Mesendoderm (in vitro differentiated cells): ENCODE data around the gene BLTP1.

ENCODE experiments used
- DNase-seq: peaks from one replicate; pipeline ENCODE4 v3.0.0; 2013
- H2AK5ac ChIP-seq: 2 replicates; pipeline ENCODE4 v1.6.1; 2013; ENCODE audit warnings: low read length, inconsistent platforms
- H2BK120ac ChIP-seq: 2 replicates; pipeline ENCODE4 v1.6.1; 2013; ENCODE audit warnings: low read depth, mild to moderate bottlenecking, low read length, moderate library complexity, mixed read lengths
- H2BK15ac ChIP-seq: replicated peaks from 2 replicates; pipeline ENCODE4 v1.6.1; 2013; ENCODE audit warnings: low read depth, mild to moderate bottlenecking, moderate library complexity
- H2BK5ac ChIP-seq: 2 replicates; pipeline ENCODE4 v1.6.1; 2013; ENCODE audit warnings: low read length, inconsistent platforms
- H3K18ac ChIP-seq: 2 replicates; pipeline ENCODE4 v1.6.1; 2013; ENCODE audit warnings: mild to moderate bottlenecking, low read length, mixed read lengths
- H3K23ac ChIP-seq: one replicate; pipeline ENCODE4 v1.6.1; 2013; ENCODE audit warnings: low read length
- H3K27ac ChIP-seq: 2 replicates; pipeline ENCODE4 v1.5.1; 2013; ENCODE audit warnings: low read depth, mild to moderate bottlenecking, inconsistent platforms, low read length, moderate library complexity
- H3K27me3 ChIP-seq: 2 replicates; pipeline ENCODE4 v1.6.1; 2013; ENCODE audit warnings: low read length, control low read depth, mild to moderate bottlenecking, inconsistent platforms; ENCODE audit not compliant: insufficient read depth, poor library complexity
- H3K36me3 ChIP-seq: 2 replicates; pipeline ENCODE4 v1.6.1; 2013; ENCODE audit warnings: low read length, inconsistent platforms; ENCODE audit not compliant: control insufficient read depth, insufficient read depth
- H3K4ac ChIP-seq: one replicate; pipeline ENCODE4 v1.6.1; 2013; ENCODE audit warnings: low read depth, mild to moderate bottlenecking, low read length, moderate library complexity
- H3K4me1 ChIP-seq: 2 replicates; pipeline ENCODE4 v1.6.1; 2013; ENCODE audit warnings: low read depth, low read length, inconsistent platforms; ENCODE audit not compliant: control insufficient read depth
- H3K4me2 ChIP-seq: 2 replicates; pipeline ENCODE4 v1.6.1; 2013; ENCODE audit warnings: low read length
- H3K4me3 ChIP-seq: 2 replicates; pipeline ENCODE4 v1.5.1; 2013; ENCODE audit warnings: mild to moderate bottlenecking, low read length
- H3K56ac ChIP-seq: one replicate; pipeline ENCODE4 v1.6.1; 2013; ENCODE audit warnings: low read length
- H3K79me1 ChIP-seq: 2 replicates; pipeline ENCODE4 v1.6.1; 2013; ENCODE audit warnings: low read length, inconsistent platforms
- H3K79me2 ChIP-seq: 2 replicates; pipeline ENCODE4 v1.6.1; 2013; ENCODE audit warnings: mild to moderate bottlenecking, low read length; ENCODE audit not compliant: control insufficient read depth, insufficient read depth
- H3K9ac ChIP-seq: 2 replicates; pipeline ENCODE4 v1.6.1; 2013; ENCODE audit warnings: low read length, inconsistent platforms
- H4K5ac ChIP-seq: one replicate; pipeline ENCODE4 v1.6.1; 2013; ENCODE audit warnings: low read length
- H4K8ac ChIP-seq: one replicate; pipeline ENCODE4 v1.6.1; 2013; ENCODE audit warnings: low read depth, mild to moderate bottlenecking, control low read depth, low read length, moderate library complexity
- whole genome bisulfite sequencing: extraction: QIAGEN DNeasy Blood & Tissue Kit; methylation state at CpG from one replicate; pipeline ENCODE4 v1.1.7; 2013; ENCODE audit warnings: low lambda C conversion rate, missing lambda C conversion rate; ENCODE audit not compliant: insufficient coverage; ENCODE audit errors: extremely low coverage; 5-methylcytosine and 5-hydroxymethylcytosine counted together

BLTP1 gene

DNA sequence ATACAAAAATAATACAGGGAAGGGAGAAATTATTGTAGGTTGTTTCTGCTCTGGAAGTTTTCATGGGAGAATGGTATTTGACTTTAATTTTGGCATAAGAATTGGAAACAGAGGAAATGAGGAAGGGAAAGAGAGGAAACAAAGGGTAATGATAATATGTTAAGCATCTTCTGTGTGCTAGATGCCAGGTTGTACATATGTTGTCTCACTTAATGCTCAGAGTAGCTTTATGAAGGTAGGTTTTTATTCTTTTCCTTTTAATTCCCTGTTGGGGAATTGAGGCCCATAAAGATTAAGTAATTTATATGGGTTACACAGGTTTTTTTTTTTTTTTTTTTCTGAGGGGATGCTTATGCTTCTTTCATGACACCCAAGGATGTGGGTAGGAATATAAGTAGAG, 19.2 kb downstream of the BLTP1 start:
- Histone ChIP-seq H3K9ac (no peak overlapping the region), H3K79me2 (peaks cover 4% of the 10 kb centered on the region), H2BK120ac (no peak overlapping the region), H2BK15ac (no peak overlapping the region), H2AK5ac (no peak overlapping the region), H3K23ac (no peak overlapping the region), H3K27me3 (no peaks in the 10 kb centered on the region), H3K56ac (no peak overlapping the region), H3K4me2 (no peak overlapping the region), H3K4me1 (no peaks in the 10 kb centered on the region), H3K27ac (no peak overlapping the region), H2BK5ac (no peak overlapping the region), H3K4ac (no peak overlapping the region), H3K36me3 (no peaks in the 10 kb centered on the region), H3K18ac (no peak overlapping the region), H4K8ac (no peak overlapping the region), H3K4me3 (no peak overlapping the region), H3K79me1 (peaks cover 4% of the 10 kb centered on the region), H4K5ac (no peak overlapping the region)
- no peak for DNase-seq

GRCh38 chr4:122172266-122172665, 20.1 kb downstream of the BLTP1 start:
- Histone ChIP-seq H3K18ac (no peak overlapping the region), H2BK120ac (no peak overlapping the region), H3K4ac (no peak overlapping the region), H3K56ac (no peak overlapping the region), H2BK15ac (no peak overlapping the region), H3K23ac (no peak overlapping the region), H4K8ac (no peak overlapping the region), H3K4me3 (no peak overlapping the region), H3K79me2 (peaks cover 4% of the 10 kb centered on the region), H2BK5ac (no peak overlapping the region), H4K5ac (no peak overlapping the region), H3K27ac (no peak overlapping the region), H3K4me1 (no peaks in the 10 kb centered on the region), H3K27me3 (no peaks in the 10 kb centered on the region), H3K4me2 (no peak overlapping the region), H3K79me1 (peaks cover 4% of the 10 kb centered on the region), H2AK5ac (no peak overlapping the region), H3K36me3 (no peaks in the 10 kb centered on the region), H3K9ac (no peak overlapping the region)
- WGBS, result no CpG with 5 or more reads among the region's 1 CpG
- no peak for DNase-seq

GRCh38 chr4:122178961-122179360, 26.8 kb downstream of the BLTP1 start:
- H2AK5ac ChIP-seq, result no peak overlapping the region
- no peak overlapping the region for H4K8ac ChIP-seq
- no peak overlapping the region for H3K18ac ChIP-seq
- H3K4me2 ChIP-seq, result no peak overlapping the region
- H3K4ac ChIP-seq, result no peak overlapping the region
- H3K27me3 ChIP-seq, result no peaks in the 10 kb centered on the region
- H3K79me1 ChIP-seq, result no peaks in the 10 kb centered on the region
- no peak overlapping the region for H2BK5ac ChIP-seq
- H3K4me1 ChIP-seq, result no peaks in the 10 kb centered on the region
- no peak overlapping the region for H3K23ac ChIP-seq
- no peak for DNase-seq
- H2BK120ac ChIP-seq, result no peak overlapping the region
- no peak overlapping the region for H2BK15ac ChIP-seq
- no peaks in the 10 kb centered on the region for H3K36me3 ChIP-seq
- H3K56ac ChIP-seq, result no peak overlapping the region
- no peak overlapping the region for H3K4me3 ChIP-seq
- no peak overlapping the region for H3K27ac ChIP-seq
- no peak overlapping the region for H3K9ac ChIP-seq
- H4K5ac ChIP-seq, result no peak overlapping the region
- WGBS, result no CpG with 5 or more reads among the region's 1 CpG
- no peaks in the 10 kb centered on the region for H3K79me2 ChIP-seq

GRCh38 chr4:122195718-122196117, 43.6 kb downstream of the BLTP1 start:
- no CpG with 5 or more reads among the region's 1 CpG for WGBS
- H4K5ac ChIP-seq, result no peak overlapping the region
- no peak overlapping the region for H3K27ac ChIP-seq
- H3K27me3 ChIP-seq, result no peaks in the 10 kb centered on the region
- H2BK120ac ChIP-seq, result no peak overlapping the region
- H3K4me3 ChIP-seq, result no peak overlapping the region
- H3K4me1 ChIP-seq, result no peaks in the 10 kb centered on the region
- no peaks in the 10 kb centered on the region for H3K36me3 ChIP-seq
- H3K56ac ChIP-seq, result no peak overlapping the region
- H3K18ac ChIP-seq, result no peak overlapping the region
- no peak overlapping the region for H3K9ac ChIP-seq
- H3K79me2 ChIP-seq, result no peaks in the 10 kb centered on the region
- H3K23ac ChIP-seq, result no peak overlapping the region
- H2BK5ac ChIP-seq, result no peak overlapping the region
- no peaks in the 10 kb centered on the region for H3K79me1 ChIP-seq
- H2AK5ac ChIP-seq, result no peak overlapping the region
- no peak overlapping the region for H3K4me2 ChIP-seq
- DNase-seq, result no peak
- H2BK15ac ChIP-seq, result no peak overlapping the region
- no peak overlapping the region for H3K4ac ChIP-seq
- H4K8ac ChIP-seq, result no peak overlapping the region
